Measurements from ENCODE around the gene DNLZ.

The DNLZ gene

DNA sequence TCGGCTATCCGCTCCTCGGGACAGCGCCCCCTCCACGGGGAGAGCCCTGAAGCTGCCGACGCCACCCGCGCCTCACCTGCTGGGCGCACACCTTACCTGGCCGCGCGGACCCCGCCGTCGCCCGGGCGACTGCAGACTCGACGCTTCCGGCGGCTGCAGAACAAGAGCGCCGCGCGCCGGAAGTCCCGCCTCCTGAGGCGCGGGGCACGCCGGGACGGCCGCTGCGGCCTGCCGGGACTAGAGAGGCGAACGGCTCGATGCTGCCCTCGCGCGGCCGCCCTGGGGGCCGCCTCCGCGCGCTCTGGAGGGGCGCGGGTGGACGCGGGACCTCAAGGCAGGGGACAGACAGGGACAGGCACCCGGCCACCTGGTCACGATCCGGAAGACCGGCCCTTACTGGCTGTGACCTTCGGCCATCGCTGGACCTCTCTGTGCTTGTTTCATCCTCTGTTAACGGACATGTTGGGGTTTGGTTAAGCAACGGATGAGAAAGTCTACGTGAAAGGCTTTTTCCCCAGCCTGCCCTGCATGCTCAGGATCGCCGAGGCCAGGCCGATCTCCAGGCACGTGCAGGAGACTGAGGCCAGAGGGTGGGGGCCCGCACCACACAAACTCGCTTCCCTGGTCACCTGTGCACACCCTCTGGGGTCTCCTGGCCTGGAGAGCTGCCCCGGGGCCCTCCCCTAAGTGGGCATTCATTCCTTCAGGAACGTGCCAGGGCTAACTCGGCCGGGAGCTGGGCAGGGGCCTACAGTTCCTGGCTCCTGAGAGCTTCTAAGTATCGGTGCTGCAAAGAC lies 36.7 kb upstream of the DNLZ start, which contains the start of gene SNAPC4:
Gene SNAPC4, minus strand, starts transcription at position 133 of the 797 bp plus-strand sequence. CDS start 1,742 bp downstream, outside the sequence.
- TF ChIP-seq GATA2 (IDR thresholded peaks at IDR 0.05; ENCODE audit: low read depth, low read length) (no peak), GATA3 (IDR thresholded peaks at IDR 0.05; ENCODE audit: low read depth, low read length) (no peak)

DNA sequence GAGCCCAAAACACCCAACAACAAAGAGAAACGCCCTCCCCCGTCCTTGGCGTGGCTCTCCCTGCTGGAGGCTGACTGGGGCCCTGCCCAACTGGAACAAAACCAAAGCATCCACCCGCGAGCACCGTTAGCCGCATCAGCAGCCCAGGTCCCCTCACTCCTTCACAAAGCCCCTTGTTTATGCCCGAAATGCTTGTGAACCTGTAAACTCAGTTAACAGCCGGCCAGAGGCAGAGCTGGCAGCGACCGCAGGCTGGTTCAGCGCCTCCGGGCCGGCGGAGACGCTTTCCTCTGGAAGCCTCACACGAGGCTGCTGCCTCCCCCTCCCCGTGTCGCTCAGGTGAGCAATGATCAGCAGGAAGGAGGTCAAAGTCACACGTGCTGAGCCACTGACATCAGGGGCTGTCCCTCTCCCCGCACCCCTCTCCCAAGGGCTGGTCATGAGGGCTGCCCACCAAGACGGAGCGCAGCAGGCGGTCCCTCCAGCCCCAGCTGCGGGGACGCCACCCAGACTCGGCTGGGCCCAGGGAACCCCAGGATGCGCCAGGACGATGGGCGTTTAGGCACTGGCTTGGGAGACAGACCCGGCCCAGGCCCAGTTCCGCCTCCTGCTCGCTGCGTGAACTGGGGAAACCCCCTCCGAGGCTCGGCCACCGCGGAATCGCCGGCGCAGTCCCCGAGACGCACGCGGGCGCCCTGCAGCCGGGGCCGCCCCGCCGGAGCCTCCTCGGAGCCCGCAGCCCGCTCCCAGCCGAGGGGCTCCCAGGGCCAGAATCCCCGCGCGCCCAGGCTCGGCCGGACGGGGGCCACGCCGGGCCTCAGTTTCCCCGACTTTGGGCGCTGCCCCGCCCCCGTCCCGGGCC lies 35.9 kb upstream of the DNLZ start:
- TF ChIP-seq GATA2 (IDR thresholded peaks at IDR 0.05; ENCODE audit: low read depth, low read length): no peak

DNA sequence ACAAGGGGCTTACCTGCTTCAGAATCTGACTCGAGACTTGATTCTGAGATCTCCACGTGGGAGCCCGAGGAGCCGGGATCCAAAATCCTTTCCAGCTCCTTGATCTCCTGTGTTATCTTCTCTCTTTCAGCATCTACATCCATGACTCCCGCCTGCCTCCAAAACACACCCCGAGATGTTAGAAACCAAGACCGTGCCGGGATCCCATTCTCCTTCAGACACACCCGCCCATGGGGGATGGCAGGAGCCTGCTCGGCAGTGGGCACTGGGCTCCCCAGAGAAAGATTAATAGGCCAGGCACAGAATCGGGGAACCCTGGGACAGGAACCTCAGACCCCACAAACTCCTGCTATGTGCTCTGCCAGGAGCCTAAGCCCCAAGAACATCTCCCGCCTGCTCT lies 34.7 kb upstream of the DNLZ start:
- no peak for TF ChIP-seq GATA2 (IDR thresholded peaks at IDR 0.05; ENCODE audit: low read depth, low read length)
- TF ChIP-seq GATA3 (IDR thresholded peaks at IDR 0.05; ENCODE audit: low read depth, low read length): no peak

DNA sequence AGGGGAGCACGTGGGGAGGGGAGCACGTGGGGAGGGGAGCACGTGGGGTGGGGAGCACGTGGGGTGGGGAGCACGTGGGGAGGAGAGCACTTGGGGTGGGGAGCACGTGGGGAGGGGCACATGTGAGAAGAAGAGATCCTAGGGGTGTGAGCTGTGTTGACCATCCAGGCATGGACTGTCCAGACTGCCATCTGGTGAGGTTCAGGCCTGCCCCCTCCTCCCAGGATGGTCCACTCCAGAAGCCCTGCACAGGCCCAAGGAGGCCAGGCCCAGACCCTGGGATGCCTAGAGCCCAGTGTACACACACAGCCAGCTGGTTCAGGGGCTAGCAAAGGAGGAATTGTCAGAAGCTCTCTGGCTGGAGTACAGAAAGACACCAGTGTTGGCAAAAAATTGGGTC lies 34.1 kb upstream of the DNLZ start:
- no peak for TF ChIP-seq GATA2 (IDR thresholded peaks at IDR 0.05; ENCODE audit: low read depth, low read length)
- TF ChIP-seq GATA3 (IDR thresholded peaks at IDR 0.05; ENCODE audit: low read depth, low read length): no peak

DNA sequence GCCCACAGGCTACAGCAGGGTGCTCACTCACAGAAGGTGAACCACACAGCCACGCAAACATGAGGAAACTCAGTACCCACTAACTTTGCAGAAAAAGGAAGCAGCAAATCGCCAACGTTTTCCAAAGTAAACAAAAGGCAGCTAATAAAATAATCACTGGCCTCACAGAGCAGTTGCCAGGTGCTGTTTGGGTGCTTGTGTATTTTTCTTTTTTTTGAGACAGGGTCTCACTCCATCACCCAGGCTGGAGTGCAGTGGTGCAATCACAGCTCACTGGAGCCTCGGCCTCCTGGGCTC lies 32.6 kb upstream of the DNLZ start:
- no peak for TF ChIP-seq GATA3 (IDR thresholded peaks at IDR 0.05; ENCODE audit: low read depth, low read length)
- no peak for TF ChIP-seq GATA2 (IDR thresholded peaks at IDR 0.05; ENCODE audit: low read depth, low read length)

DNA sequence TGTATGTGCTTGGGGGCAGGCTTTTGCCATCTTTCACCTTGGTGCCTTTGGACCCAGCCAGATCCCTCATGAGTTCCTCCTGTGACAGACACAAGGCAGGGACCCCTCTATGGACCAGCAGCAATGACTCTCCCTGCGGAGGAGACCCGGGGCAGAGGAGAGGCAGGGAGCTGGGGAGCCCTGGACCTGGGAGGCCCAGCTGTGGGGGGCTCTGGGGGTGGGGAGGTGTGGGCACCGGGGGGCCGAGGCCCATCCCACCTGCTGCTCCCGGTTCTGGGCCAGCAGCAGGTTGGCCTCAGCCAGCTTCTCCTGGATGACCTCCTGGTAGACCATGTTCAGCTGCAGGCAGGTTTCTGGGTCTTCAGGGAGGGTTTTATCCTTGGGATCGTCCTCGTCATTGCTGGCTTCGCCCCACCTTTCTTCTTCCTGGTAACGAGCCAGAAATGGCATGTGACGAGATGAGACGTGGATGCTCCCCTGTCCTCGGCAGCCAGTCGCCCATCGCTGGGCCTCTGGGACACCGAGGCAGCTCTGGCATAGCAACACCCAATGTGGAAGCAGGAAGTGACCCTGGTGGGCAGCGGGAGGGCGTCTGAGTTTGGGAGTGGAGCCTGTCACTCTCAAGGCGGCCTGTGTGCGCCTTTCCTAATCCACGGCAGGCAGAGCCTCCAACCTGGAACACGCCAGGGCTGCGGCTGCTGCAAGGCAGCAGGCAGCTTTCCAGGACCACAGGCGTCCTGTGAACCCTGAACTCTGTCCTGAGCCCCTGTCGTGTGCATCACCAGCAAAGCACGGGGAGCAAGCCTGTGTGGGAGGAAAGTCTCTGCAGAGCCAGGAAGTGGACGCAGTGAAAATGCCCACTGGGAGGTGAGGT lies 32.0 kb upstream of the DNLZ start:
- TF ChIP-seq GATA2 (IDR thresholded peaks at IDR 0.05; ENCODE audit: low read depth, low read length): no peak
- no peak for TF ChIP-seq GATA3 (IDR thresholded peaks at IDR 0.05; ENCODE audit: low read depth, low read length)

DNA sequence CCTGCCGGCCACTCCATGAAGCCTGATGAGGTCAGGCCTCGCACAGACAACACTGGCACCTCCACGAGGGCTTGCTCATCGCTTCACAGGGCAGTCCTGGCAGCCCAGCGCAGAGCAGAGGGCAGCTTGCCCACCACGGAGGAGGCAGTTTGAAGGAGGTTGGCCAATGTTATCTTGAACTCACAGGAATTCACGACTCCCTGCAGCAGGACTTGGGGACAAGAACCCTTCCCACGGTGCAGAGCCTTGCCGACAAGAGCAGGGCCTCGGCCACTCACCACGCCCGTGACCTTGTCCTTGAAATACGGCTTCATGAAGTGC lies 31.4 kb upstream of the DNLZ start:
- no peak for TF ChIP-seq GATA3 (IDR thresholded peaks at IDR 0.05; ENCODE audit: low read depth, low read length)
- no peak for TF ChIP-seq GATA2 (IDR thresholded peaks at IDR 0.05; ENCODE audit: low read depth, low read length)

DNA sequence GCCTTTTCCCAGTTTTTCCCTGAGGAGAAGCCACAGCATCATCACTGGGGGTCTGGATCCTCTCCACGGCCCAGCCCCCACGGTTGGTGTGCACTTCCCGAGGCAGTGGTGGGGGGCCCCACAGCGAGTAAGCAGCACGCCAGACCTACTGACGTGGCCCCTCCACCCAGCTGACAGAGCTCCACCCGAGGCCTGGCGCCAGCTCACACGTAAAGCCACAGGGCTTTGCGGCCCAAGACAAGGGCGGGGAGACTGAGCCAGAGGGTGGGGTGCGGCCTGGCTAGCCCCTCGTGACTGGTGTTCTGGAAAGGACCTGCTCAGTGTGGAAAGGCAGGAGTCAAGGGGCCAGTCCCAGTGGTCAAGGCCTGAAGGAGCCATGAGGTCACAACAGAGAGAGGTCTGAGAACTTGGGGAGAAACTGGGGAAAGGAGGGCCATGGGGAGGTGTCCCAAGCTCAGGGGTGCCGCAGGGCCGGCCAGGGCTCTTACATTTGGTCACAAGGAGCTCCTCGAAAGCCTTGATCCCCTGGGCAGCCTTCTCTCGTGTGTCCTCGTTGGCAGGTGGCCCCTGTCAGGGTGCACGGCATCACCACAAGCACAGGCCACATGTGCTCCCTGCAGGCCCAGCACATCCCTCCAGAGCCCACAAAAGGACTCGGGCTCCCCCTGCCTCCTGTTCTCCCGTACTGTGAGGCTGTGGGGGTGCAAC lies 30.9 kb upstream of the DNLZ start:
- TF ChIP-seq GATA2 (IDR thresholded peaks at IDR 0.05; ENCODE audit: low read depth, low read length) (no peak), GATA3 (IDR thresholded peaks at IDR 0.05; ENCODE audit: low read depth, low read length) (no peak)

DNA sequence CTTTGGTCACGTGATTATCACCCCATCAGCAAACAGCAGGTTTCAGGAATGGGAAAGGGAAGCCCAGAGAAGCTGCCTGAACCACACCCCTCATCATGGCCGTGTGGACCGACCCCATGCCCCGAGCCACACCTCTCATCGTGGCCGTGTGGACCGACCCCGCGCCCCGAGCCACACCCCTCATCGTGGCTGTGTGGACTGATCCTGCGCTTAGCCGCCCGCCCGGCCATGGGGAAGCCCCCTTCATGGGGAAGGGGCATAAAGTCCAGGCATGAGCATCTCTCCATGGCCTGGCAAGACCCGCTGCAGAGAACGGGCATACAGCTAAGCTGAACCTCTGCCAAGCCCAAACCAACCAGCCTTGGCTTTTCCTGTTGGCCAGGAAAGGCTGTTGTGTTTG lies 30.0 kb upstream of the DNLZ start:
- TF ChIP-seq GATA2 (IDR thresholded peaks at IDR 0.05; ENCODE audit: low read depth, low read length) (no peak), GATA3 (IDR thresholded peaks at IDR 0.05; ENCODE audit: low read depth, low read length) (no peak)

DNA sequence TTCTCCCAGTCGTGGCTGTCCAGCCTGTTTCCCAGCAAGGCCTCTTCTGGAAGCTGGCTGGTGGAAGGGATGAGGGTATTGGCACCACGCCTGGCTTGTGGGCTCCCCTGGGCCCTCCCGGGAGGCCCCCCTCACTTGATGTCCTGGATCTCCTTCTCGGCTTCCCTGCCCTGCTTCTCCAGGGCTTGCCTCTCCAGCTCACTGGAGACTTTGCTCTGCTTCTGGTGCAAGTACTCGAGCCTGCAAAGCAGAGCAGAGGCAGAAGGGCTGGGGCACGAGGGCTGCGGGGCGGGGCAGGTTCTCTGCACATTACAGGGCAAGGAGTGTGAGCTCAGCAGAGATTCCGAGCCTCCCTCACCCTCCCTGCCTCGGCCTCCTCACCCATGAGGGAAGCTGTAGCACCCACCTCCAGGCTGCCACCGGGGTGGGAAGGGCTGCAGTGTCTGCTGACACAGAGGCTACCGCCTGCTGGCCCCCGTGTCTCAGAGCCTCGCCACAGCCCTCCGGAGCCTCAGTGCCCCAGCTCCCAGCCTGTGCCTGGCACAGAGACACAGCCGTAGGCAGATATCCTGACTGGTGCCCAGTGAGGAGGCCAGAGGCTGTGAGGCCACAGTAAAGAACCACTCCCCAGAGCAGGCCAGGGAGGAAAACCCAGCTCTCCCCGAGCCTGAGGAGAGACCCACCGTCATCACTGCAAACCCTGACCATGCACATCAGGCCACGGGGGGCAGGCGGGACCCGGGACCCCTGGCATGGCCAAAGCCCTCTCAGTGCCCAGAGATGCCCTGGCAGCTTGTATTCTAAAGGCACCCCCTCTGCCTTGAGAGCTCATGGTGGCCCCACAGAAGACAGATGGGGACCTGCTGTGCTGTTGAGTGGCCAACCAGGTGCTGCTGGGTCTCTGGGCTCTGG lies 29.2 kb upstream of the DNLZ start:
- no peak for TF ChIP-seq GATA3 (IDR thresholded peaks at IDR 0.05; ENCODE audit: low read depth, low read length)
- TF ChIP-seq GATA2 (IDR thresholded peaks at IDR 0.05; ENCODE audit: low read depth, low read length): no peak

DNA sequence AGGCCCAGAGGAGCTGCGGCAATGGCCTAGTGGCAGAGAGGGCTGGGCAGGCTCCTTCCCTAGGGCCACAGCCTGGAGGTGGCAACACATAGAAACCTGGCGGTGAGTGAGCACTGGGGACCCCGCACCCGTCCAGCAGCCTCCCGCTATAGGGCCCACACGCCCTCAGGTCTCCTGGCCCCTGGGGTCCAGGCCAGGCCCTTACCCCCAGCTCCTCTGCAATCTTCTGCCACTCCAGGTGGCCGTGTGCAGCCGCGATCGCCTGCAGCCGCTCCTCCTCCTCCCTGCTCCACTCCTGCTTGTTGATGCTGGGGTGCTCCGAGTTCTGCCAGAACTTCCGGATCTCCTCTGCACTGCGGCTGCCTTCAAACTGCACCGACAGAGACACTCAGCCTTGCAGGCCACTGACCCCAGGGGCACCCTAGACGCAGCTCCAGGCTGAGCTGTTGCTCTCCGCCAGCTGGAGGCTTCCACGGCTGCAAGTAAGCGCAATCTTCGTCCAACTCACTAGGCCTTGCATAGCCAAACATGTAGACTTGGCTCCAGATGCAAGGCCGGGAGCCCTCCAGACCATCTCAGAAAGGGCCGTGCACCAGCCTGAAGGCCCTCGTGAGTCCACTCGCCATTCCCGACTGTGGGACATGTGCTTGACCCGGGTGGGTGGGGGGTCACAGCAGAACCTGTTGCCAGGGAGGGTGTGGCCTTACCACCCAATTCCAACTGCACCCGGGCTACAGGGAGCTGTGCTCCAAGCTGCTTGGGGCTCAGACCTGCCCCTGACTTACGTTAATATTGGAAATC lies 28.4 kb upstream of the DNLZ start:
- no peak for TF ChIP-seq GATA3 (IDR thresholded peaks at IDR 0.05; ENCODE audit: low read depth, low read length)
- no peak for TF ChIP-seq GATA2 (IDR thresholded peaks at IDR 0.05; ENCODE audit: low read depth, low read length)

DNA sequence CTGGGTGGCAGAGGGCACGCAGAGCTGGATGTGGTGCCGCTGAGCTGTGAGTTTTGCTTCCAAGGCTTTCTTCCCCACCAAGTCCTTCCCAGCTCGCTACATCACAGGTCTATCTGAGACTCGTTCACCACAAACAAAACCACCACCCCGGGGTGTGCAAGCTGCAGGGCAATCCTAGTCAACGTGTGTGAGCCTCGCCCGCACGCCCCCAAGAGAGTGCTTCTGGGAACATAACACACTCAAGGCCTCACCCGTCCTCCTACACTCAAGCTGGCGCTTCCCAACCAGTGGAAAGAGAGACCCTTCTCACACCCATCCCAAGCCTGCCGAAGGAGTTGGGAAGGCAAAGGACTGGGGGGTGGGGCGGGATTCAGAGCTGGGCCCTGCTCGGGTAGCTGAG lies 25.9 kb upstream of the DNLZ start:
- no peak for TF ChIP-seq GATA2 (IDR thresholded peaks at IDR 0.05; ENCODE audit: low read depth, low read length)
- no peak for TF ChIP-seq GATA3 (IDR thresholded peaks at IDR 0.05; ENCODE audit: low read depth, low read length)

Data from SH-SY5Y (cell line).